Measurements from ENCODE around the gene SCUBE1.

Gene SCUBE1

GRCh38 chr22:43209523-43209890 lies 133.7 kb downstream of the SCUBE1 start:
- no peak for DNase-seq

DNA sequence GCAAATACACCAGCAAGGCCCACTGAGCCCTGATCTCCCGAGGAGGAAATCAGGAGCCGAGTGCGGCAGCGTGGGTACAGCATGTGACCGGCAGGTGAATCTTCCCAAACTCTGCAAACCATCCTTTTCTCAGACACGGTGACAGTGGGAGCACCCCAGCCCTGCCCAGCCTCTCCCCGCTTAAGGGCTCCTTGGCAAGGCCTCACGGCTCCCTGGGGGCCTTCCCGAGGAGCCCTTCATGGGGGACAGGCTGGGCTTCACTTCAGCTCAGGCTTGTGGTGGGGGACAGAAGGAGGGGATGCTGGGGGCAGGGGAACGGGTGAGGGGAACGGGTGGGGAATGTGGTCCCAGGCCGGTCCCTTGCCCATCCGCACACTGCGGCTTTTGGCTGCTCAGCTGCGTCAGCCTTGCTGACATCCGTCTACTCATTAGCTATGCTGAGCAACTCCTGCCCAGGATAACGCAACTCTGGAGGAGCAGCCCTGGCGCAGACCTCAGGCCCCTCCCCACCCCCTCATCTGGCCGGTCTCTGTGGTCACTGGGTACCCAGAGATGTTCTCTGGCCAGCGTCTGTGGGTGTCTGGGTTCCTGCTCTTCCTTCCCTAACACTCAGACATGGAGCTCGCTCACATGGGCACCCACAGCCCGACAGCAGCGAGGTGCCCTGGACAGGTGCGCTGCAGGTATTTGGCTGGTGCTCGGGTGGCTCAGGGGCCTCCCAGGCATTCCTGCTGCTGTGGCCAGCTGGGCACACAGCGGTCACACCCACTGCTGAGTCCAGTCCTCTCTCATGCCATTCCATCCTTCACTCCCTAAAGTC lies 134.3 kb downstream of the SCUBE1 start:
- DNase-seq: no peak

DNA sequence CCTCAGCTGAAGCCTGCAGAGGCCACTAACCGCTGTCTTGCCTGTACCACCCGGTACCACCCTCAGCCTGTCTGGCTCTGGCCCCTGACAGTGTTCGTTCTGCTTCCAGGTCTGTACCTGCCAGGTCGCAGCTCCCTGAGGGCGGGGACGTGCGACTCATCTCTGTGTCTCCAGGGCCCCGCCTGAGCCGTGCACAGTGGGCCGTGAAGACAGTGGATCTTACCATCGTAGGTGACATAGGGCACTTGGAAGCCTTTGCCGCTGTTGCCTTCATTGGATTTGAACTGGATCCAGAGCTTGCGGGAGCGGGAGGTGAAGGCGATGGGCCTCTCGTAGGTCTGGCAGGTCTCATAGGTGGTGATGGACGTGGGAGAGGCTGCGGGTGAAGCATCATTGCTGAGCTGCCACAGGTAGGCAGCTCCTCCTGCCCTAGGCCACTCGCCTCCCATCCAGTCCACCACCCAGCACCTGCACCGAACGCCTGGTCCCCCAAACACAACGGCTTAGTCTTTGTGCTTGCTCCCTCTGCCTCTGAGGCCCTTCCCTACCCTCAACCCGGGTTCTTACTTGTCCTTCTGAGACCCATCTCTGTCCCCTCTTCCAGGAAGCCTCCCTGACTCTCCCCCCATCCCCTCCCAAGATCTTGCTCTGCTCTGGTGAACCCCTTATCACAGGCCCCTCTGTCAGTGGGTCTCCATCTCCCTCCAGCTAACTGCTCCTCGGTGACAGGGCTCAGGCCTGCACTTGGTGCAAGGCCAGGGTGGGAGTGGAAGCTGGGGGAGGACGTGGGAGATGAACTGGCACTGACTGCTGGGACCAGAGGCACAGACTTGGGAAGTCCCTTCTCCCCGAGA lies 135.1 kb downstream of the SCUBE1 start:
- DNase-seq: no peak

DNA sequence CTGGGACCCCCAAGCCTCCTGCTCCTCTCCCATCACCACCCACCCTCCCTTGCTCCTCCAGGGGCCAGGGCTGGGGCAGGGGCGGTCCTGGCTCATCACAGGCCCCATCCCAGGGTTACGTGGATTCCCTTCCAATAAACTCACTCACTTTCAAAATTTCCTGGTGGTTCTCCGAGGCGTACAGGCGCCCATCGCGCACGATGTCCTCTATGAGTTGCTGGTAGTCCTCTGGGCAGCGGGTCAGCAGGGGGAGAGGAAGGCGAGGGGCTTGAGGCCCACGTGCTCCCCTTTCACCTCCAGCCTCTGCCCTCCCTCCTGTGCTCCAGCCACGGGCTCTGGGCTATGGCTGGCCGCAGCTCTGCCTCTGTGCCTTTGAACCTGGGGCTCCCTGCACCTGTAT lies 135.8 kb downstream of the SCUBE1 start:
- no peak for DNase-seq

GRCh38 chr22:43206509-43207161 lies 136.5 kb downstream of the SCUBE1 start:
- DNase-seq: no peak

DNA sequence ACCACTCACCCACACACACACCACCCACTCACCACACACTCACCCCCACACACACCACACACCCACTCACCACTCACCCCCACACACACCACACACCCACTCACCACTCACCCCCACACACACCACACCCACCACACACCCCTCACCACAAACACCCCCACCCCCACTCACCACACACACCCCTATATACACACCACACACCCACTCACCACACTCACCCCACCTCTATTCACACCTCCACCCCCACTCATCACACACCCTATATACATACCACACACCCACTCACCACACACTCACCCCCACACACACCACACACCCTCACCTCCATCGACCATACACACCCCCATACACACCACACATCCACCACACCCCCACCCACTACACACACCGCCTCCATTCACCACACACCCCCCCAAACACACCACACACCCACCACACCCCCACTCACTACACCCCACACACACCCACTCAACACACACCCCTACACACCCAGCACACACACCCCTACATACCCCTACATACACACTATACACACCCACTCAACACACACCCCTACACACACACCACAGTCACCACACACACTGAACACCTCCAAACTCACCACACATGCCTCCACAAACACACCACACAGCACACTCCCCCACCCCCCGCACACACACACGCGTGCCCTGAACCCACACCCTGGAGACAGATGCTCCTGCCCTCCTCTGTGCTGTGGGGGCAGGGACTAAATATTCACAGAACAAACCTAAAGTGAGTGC lies 137.2 kb downstream of the SCUBE1 start:
- DNase-seq: no peak

DNA sequence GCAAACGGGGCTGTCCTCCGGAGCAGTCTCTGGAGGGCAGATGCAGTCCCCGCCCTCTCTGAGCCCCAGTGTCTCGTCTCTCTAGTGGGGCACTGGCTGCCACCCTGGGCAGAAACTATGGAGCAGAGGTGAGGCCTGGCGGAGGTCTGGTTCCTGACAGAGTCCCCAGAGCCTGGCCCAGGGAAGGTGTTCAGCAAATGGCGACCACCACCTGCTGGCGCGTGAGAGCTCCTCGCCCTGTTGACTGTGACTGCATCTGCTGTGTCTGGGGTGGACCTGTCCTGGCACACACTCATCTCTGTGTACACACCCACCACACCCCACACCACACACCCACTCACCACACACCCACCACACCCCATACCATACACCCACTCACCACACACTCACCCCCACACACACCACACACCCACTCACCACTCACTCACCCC lies 137.9 kb downstream of the SCUBE1 start:
- no peak for DNase-seq

DNA sequence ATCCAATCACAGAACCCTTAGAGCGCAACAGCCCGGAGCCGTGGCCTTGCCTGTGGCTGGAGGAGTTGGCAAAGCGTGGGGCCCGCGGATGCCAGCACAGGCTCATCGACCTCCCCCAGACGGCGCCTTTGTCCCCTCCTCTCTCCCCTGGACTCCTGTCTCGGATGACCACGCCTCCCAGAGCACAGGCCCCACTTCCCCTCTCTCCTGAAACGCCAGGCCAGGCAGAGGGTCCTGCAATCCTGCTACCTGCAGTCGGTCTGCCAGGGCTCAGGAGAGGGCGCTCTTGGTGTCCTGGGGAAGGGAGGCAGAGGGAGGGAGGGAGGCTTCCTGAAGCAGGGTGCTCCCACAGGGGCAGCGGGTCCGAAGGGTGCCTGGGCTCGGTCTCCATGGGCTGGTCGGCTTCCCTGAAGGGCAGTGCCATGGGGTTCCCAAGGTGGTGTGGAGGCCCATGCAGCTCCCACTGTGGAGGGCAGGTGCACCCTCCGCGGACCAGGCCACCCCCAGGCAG lies 139.6 kb downstream of the SCUBE1 start:
- no peak for DNase-seq

- no peak for DNase-seq
Observed at GRCh38 chr22:43202756-43203410, 140.3 kb downstream of the SCUBE1 start.

DNA sequence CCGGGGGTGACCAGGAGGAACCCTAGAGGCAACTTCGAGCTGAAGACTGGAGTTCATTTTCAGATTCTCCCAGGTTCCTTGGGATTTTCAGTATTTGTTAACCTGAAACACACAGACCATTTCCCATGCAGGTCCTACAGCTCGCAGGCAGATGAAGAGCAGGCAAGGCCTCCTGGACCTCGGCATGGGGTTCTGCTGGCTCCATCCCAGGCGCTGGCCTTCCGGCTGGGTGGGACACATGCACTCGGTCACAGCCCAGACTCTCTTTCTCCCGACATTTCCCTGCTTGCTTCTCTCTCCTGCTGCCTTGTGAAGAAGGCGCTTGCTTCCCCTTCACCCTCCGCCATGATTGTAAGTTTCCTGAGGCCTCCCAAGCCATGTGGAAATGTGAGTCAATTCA lies 140.8 kb downstream of the SCUBE1 start:
- no peak for DNase-seq

DNA sequence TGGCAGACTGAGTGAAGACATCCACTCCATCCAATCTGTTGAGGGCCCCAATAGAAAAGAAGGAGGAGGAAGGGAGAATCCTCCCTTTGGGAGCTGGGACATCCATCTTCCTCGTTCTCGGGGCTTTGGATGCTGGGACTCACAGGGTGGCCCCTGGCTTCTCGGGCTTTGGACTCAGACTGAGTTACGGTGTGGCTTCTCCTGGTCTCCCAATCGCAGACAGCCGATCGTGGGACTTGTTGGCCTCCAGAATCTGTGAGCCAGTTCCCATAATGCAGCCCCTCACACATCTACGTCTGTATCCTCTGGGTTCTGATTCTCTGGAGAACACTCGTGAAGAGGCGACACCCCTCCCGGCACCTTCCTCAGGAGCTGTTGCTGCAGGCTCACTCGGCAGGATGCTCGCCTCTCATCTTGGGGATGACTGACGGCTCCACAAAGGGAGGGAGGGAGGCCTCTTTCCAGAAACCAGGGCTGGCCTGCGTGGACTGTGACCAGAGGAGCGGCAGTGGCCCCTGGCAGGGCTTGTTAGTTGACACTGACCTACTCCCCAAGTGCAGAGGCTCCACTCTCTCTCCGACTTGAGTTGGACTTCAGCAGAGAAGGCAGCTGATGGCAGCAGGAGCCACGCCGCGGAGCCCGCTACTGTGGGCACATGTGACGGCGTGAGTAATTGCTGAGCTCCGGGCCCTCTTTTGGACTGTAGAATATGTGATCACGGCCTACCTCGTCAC lies 141.5 kb downstream of the SCUBE1 start:
- no peak for DNase-seq

DNA sequence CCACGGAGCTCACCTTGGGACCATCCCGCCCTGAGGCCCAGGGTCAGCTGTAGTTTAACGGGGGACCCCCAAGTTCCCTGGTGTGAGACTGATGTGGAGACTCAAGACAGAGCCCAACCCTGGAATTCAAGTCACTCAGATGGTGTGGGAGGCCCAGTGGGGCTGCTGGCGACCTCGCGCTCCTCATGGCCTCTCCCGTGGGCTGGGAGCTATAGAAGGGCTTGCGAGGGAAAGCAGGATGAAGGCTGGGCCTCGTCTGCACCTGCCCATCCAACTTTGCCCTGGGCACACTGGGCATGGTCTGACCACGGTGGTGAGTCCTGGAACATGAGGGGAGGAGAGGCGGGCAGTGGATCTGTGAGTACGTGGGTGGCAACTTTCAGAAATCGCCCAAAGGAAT lies 142.6 kb downstream of the SCUBE1 start:
- no peak for DNase-seq

GRCh38 chr22:43200031-43200430 lies 143.1 kb downstream of the SCUBE1 start:
- DNase-seq: no peak

DNA sequence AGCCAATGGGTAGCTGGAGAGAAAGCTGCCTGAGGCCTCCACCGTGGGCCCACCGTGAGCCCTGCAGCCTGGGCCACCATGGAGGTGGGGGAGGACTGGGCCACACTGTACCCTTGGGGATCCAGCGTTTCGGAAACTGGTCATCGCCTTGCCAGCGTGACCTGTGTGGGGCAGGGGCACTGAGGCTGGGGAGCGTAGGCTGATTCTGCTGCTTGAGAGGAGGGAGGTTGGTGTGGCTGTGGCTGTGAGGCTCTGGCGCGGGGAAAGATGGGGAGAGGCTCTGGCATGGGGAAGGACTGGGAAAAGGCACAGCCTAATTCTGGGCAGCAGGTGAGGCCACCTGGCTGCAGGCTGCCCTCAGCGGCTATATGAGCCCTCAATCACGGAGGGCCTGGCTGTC lies 143.6 kb downstream of the SCUBE1 start:
- DNase-seq: no peak

- no peak for DNase-seq
Observed at GRCh38 chr22:43198936-43199335, 144.2 kb downstream of the SCUBE1 start.

DNA sequence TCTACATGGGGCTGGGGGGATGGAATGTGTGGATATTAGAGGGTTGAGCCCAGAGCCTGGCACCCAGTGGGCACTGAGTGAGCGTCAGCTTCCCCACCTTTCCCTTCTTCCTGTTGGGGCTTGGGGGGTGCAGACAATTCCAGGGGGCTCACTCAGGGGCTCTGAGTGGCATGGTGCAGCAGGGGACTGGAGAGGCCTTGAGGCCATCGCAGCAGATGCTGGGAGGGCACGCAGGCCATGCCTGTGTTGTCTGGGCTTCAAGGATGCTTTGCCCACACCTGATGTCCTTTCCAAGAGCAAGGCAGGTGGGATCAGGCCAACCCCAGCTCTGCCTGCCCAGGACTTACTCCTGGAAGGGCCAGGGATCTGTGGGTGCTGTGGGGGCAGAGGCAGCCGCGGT lies 145.0 kb downstream of the SCUBE1 start:
- DNase-seq: no peak

- DNase-seq: no peak
Observed at GRCh38 chr22:43197271-43197941, 145.8 kb downstream of the SCUBE1 start.

- DNase-seq: no peak
Observed at GRCh38 chr22:43191831-43192230, 151.3 kb downstream of the SCUBE1 start.

DNA sequence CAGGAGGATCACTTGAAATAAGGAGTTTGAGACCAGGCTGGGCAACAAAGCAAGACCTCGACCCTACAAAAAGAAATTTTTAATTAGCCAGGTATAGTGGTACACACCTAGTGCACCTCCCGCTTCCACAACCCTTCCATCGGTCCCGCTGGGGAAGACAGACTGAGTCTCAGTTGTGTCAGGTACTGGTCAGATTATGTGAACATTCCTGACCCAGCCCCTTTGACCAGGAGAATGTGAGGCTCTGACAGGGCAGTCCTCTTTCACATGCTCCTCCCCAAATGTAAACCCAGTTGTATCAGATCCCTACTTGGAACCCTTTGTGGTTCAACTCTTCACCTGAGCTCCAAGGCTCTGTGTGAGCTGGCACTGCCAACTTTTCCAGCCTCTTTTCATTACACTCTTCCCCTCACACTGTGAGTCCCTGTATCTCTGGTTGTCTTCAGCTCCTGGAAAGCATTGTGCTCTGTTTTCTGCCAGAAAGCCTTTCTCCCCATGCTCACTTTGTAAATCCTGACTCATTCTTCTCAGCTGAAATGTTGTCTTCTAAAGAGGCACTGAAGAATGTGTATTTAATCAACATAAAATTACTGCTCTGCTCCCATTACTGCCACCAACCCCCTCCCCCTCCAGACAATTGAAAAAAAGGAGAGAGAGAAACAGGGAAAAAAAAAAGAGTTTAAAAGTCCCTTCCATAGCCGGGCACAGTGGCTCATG lies 154.2 kb downstream of the SCUBE1 start:
- no peak for DNase-seq

Measured in NCI-H2171 (cell line).